Endothelial cell of umbilical vein (primary cell): Measurements from ENCODE around the gene SLC2A6. TPM values are rescaled to one million over a fixed set of nuclear protein-coding genes. Genes with fewer than 3 reads are reported as not detected.

Experiments used
- BruUV-seq: library from RNA; stranded (reverse); fragments of 400-500 nt; replicated peaks from 2 replicates; lab custom pipeline; 2021; lab: Mats Ljungman, UMichigan
- CTCF ChIA-PET: fragments of 300-600, 350-600 bp; sonication (Branson Sonifier 250); formaldehyde crosslinking; loops from one replicate; lab custom pipeline; 2021; ENCODE audit warnings: antibody characterized with exemption, inconsistent platforms; lab: Charles Lee
- POLR2A ChIA-PET: fragments of 300-600, 350-600 bp; sonication (Branson Sonifier 250); formaldehyde crosslinking; loops from one replicate; lab custom pipeline; 2021; ENCODE audit warnings: antibody characterized with exemption, inconsistent platforms; lab: Charles Lee
- DNase-seq: peaks from one replicate; pipeline ENCODE4 v3.0.0-alpha.2; 2011; ENCODE audit warnings: low read depth, low spot score
- FAIRE-seq: peaks from 2 replicates; lab custom pipeline; 2011; peaks lifted over from hg19 to GRCh38; lab: Jason Lieb, UNC
- H2AFZ ChIP-seq: 2 replicates; pipeline ENCODE4 v1.6.0; 2012; ENCODE audit warnings: low read depth, low read length, control low read depth, inconsistent platforms
- H3K27ac ChIP-seq: 2 replicates; pipeline ENCODE4 v1.5.1; 2011; ENCODE audit warnings: low read depth, mild to moderate bottlenecking, control low read depth, low read length, moderate library complexity; ENCODE audit not compliant: insufficient read depth
- H3K27me3 ChIP-seq, 2 experiments: 2 replicates each; pipeline versions ENCODE4 v1.6.0 to v1.6.1; 2011; ENCODE audit warnings: low read length in 2 of 2, mixed read lengths in 1 of 2; ENCODE audit not compliant: control insufficient read depth in 2 of 2, insufficient read depth in 2 of 2
- H3K36me3 ChIP-seq, 2 experiments: 2 replicates in 1 of 2; 3 replicates in 1 of 2; pipeline ENCODE4 v1.5.1; 2011; ENCODE audit warnings: low read length in 2 of 2, mild to moderate bottlenecking in 1 of 2, moderate library complexity in 1 of 2; ENCODE audit not compliant: control insufficient read depth in 2 of 2, insufficient read depth in 2 of 2; ENCODE audit errors: extremely low read depth in 1 of 2
- H3K4me1 ChIP-seq: 3 replicates; pipeline ENCODE4 v1.5.1; 2011; ENCODE audit warnings: mild to moderate bottlenecking, low read length; ENCODE audit not compliant: control insufficient read depth, insufficient read depth; ENCODE audit errors: extremely low read depth
- H3K4me2 ChIP-seq: 2 replicates; pipeline ENCODE4 v1.6.1; 2011; ENCODE audit warnings: low read length, control low read depth, mixed read lengths; ENCODE audit not compliant: insufficient read depth
- H3K4me3 ChIP-seq, 3 experiments: fragments of 200-600 bp in 1 of 3; sonication (generic), shearing (Covaris generic) in 1 of 3; replicated peaks in 1 of 3; 2 replicates each; pipeline ENCODE4 v1.5.1; 2011 to 2016; ENCODE audit warnings: control low read depth in 3 of 3, low read length in 3 of 3, mild to moderate bottlenecking in 2 of 3, inconsistent platforms in 1 of 3, low read depth in 1 of 3, moderate library complexity in 1 of 3; ENCODE audit not compliant: insufficient read depth in 1 of 3
- H3K79me2 ChIP-seq: 2 replicates; pipeline ENCODE4 v1.6.0; 2012; ENCODE audit warnings: low read length, inconsistent platforms; ENCODE audit not compliant: control insufficient read depth, insufficient read depth
- H3K9ac ChIP-seq: replicated peaks from 2 replicates; pipeline ENCODE3; 2011; ENCODE audit warnings: low read length, control low read depth; ENCODE audit not compliant: insufficient read depth; ENCODE audit errors: extremely low read depth
- H3K9me1 ChIP-seq: replicated peaks from 3 replicates; pipeline ENCODE4 v1.6.0; 2011; ENCODE audit warnings: mild to moderate bottlenecking, low read length; ENCODE audit not compliant: control insufficient read depth, insufficient read depth; ENCODE audit errors: extremely low read depth
- H3K9me3 ChIP-seq: replicated peaks from 2 replicates; pipeline ENCODE4 v1.5.1; 2012; ENCODE audit warnings: low read length, inconsistent platforms; ENCODE audit not compliant: control insufficient read depth, insufficient read depth
- H4K20me1 ChIP-seq: replicated peaks from 2 replicates; pipeline ENCODE3; 2011; ENCODE audit warnings: mild to moderate bottlenecking, low read length; ENCODE audit not compliant: control insufficient read depth, insufficient read depth; ENCODE audit errors: extremely low read depth
- EZH2 ChIP-seq: IDR thresholded peaks from 2 replicates; pipeline ENCODE4 v1.6.1; 2012; ENCODE audit warnings: borderline replicate concordance, low read depth, mild to moderate bottlenecking, moderate library complexity, low read length, inconsistent platforms; ENCODE audit not compliant: severe bottlenecking
- POLR2A ChIP-seq: IDR thresholded peaks from 2 replicates; pipeline ENCODE4 v1.6.1; 2012; ENCODE audit warnings: low read depth, mild to moderate bottlenecking, control low read depth, low read length
- POLR2AphosphoS5 ChIP-seq: IDR thresholded peaks from 2 replicates; pipeline ENCODE4 v1.6.1; 2012; ENCODE audit warnings: low read depth, mild to moderate bottlenecking, control low read depth, low read length, moderate library complexity; ENCODE audit not compliant: insufficient read depth
- dilution Hi-C: fragments of 300-500 bp; cut with MboI; formaldehyde crosslinking; loops from one replicate; pipeline ENCODE4 v1.15.0; 2019; ENCODE audit warnings: low sequenced_read_pairs; ENCODE audit not compliant: extremely low pct_ligation_motif_present
- intact Hi-C: fragments of 100-400 bp; cut with micrococcal nuclease; formaldehyde crosslinking; loops from one replicate; pipeline ENCODE4 v1.10.0; 2022
- polyA plus RNA-seq, 4 experiments: library from polyadenylated mRNA; depleted of rRNA in 3 of 4; stranded (reverse) in 3 of 4; unstranded in 1 of 4; fragments of >200 nt; gene quantifications; 2 replicates each; pipeline versions ENCODE4 v1.2.1 to v1.2.3, GENCODE V29; 2011 to 2012; ENCODE audit warnings: missing spikeins in 1 of 4
- total RNA-seq: library from RNA; stranded (reverse); gene quantifications from 2 replicates; pipeline ENCODE4 v1.2.3, GENCODE V29; 2021

SLC2A6 gene
- total and polyA plus RNA-seq, 2 donors (not counting 3 experiments of a cell fraction or from before 2014, with no cell fraction given), result 35.7 to 39.6 TPM

- DNase-seq (no peak), FAIRE-seq (no peak)
- dilution Hi-C loops (no loop called here), intact Hi-C loops (no loop called here)
- Histone ChIP-seq H4K20me1 (no peaks in the 10 kb centered on the region), H3K4me2 (no peak overlapping the region), H3K27me3 (no peaks in the 10 kb centered on the region), H3K27ac (no peak overlapping the region), H3K36me3 (no peaks in the 10 kb centered on the region), H3K9me1 (no peaks in the 10 kb centered on the region), H3K9me3 (no peaks in the 10 kb centered on the region), H3K4me1 (no peaks in the 10 kb centered on the region), H2AFZ (no peak overlapping the region), H3K4me3 (no peak overlapping the region), H3K79me2 (no peaks in the 10 kb centered on the region), H3K9ac (no peak overlapping the region)
- CTCF ChIA-PET, result interaction anchor here (1.4 to 7.3 kb wide), 6 partner anchors 128 to 463 kb away, joined by 3 to 142 read pairs (median 5); no protein-coding TSS in a partner anchor
- no peak for TF ChIP-seq EZH2
- no peak for TF ChIP-seq POLR2A
- POLR2A ChIA-PET, result no interaction called here
- no TSS peak for BruUV-seq
These were observed 6.0 kb upstream of the SLC2A6 start for GRCh38 chr9:133484671-133485437.

- TF ChIP-seq EZH2, result no peak
- TF ChIP-seq POLR2AphosphoS5, result no peak
- Histone ChIP-seq H3K4me1 (no peaks in the 10 kb centered on the region), H3K4me2 (no peak overlapping the region), H3K27ac (no peak overlapping the region), H4K20me1 (no peaks in the 10 kb centered on the region), H3K27me3 (no peaks in the 10 kb centered on the region), H3K36me3 (no peaks in the 10 kb centered on the region), H3K9me3 (no peaks in the 10 kb centered on the region), H3K79me2 (no peaks in the 10 kb centered on the region), H3K4me3 (no peak overlapping the region), H3K9ac (no peak overlapping the region), H3K9me1 (no peaks in the 10 kb centered on the region), H2AFZ (no peak overlapping the region)
- FAIRE-seq (no peak), DNase-seq (no peak)
- dilution Hi-C loops (no loop called here), intact Hi-C loops (no loop called here)
- ChIA-PET CTCF (interaction anchor here (1.1 to 7.3 kb wide), 2 partner anchors 154 to 297 kb away, joined by 3 to 142 read pairs; no protein-coding TSS in a partner anchor), POLR2A (no interaction called here)
- BruUV-seq, result no TSS peak
These were observed 4.7 kb upstream of the SLC2A6 start for GRCh38 chr9:133483611-133484010.
